Esophagus muscularis mucosa (tissue), 4 donors: Measurements from ENCODE around the gene DYDC2. TPM values are rescaled to one million over a fixed set of nuclear protein-coding genes. Genes with fewer than 3 reads are reported as not detected.

ENCODE experiments used
- DNase-seq: peaks from one replicate; pipeline ENCODE4 v3.0.0-alpha.2; 2017; ENCODE audit errors: extremely low spot score
- H3K27ac ChIP-seq, 4 donors: fragments of 200-600 bp; sonication (generic); replicated peaks in 1 of 4; 1 replicate in 3 of 4; 2 replicates in 1 of 4; pipeline ENCODE4 v1.5.1; 2016 to 2019; ENCODE audit warnings: mild to moderate bottlenecking in 1 of 4
- H3K27me3 ChIP-seq, 4 donors: fragments of 200-600 bp; sonication (generic); one replicate each; pipeline versions ENCODE4 v1.5.1 to v1.6.0; 2016 to 2019
- H3K36me3 ChIP-seq, 4 donors: fragments of 200-600 bp; sonication (generic); one replicate each; pipeline ENCODE4 v1.5.1; 2016 to 2019
- H3K4me1 ChIP-seq, 4 donors: fragments of 200-600 bp; sonication (generic); one replicate each; pipeline ENCODE4 v1.5.1; 2016 to 2019
- H3K4me3 ChIP-seq, 4 donors: fragments of 200-600 bp; sonication (generic); 1 replicate in 2 of 4; 2 replicates in 2 of 4; pipeline ENCODE4 v1.5.1; 2016 to 2019; ENCODE audit warnings: mild to moderate bottlenecking in 4 of 4, moderate library complexity in 1 of 4
- H3K9me3 ChIP-seq, 4 donors: fragments of 200-600 bp; sonication (generic); 1 replicate in 3 of 4; 2 replicates in 1 of 4; pipeline ENCODE4 v1.5.1; 2016 to 2019
- CTCF ChIP-seq, 3 experiments: fragments of 200-600 bp in 2 of 3; fragments of 450-650 bp in 1 of 3; sonication (generic) in 2 of 3; IDR thresholded peaks; one replicate each; pipeline ENCODE4 v1.5.1; 2017 to 2019; ENCODE audit warnings: antibody characterized with exemption in 3 of 3, mild to moderate bottlenecking in 2 of 3, moderate library complexity in 1 of 3
- EP300 ChIP-seq: sonication (generic); formaldehyde crosslinking; IDR thresholded peaks from one replicate; pipeline ENCODE4 v1.6.1; 2017; ENCODE audit warnings: antibody characterized with exemption
- POLR2A ChIP-seq: fragments of 450-650 bp; IDR thresholded peaks from one replicate; pipeline ENCODE4 v1.6.1; 2017; ENCODE audit warnings: antibody characterized with exemption, moderate library complexity, mild to moderate bottlenecking, low read depth
- POLR2AphosphoS5 ChIP-seq, 2 donors: sonication (generic); formaldehyde crosslinking; IDR thresholded peaks; one replicate each; pipeline ENCODE4 v1.6.1; 2017; ENCODE audit warnings: antibody characterized with exemption in 2 of 2
- WGBS: methylation state at CpG from one replicate; pipeline ENCODE4 v1.1.5; 2018; 5-methylcytosine and 5-hydroxymethylcytosine counted together
- intact Hi-C: fragments of 100-400 bp; cut with DNase I; formaldehyde crosslinking; loops from one replicate; pipeline ENCODE4 v1.15.1; 2023
- total RNA-seq, 4 donors: library from RNA; depleted of rRNA; stranded (reverse); fragments of >200 nt; gene quantifications; one replicate each; pipeline versions ENCODE4 v1.1.0 to v1.2.1, GENCODE V29; 2016

The DYDC2 gene
- total RNA-seq, 4 donors from 2014 or later, result not detected

DNA sequence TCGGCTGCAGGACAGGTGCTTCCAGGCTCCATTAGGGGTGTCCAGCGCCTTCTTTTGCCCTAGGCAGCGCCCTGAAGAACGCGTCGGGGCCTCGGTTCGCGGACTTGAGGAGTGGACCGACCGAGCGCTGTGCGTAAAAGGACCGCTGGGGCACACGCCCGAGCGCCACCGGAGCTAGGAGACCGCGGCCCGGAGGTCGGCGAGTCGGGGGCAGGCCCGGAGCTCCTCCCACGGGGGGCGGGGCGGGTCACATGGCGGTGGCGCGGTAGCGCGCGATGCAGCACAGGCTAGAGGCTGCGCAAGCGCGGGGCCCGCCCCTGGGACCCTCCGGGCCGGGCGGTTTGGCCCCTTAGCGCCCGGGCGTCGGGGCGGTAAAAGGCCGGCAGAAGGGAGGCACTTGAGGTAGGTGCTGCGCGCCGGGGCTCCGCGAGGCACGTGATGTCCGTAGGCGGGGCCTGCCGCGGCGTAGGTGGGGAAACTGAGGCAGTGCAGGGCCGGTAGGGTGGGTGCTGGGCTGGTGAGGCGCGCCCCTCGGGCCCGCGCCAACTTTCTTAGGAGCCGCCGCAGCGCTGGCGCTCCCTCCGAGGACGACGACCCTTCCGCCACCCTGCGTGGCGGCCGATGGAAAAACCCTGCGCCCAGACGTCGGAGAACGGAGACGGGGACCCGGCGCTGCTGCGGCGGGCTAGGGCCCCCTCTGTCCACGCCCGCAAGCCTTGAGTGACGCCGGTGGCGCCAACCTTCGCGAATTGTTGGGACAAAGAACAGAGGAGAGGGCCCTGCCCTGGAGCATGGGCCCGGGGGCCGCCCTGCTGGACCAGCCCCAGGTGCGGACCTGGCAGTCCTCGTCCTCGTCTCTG lies 51.9 kb downstream of the DYDC2 start, which contains the start of gene PRXL2A:
TSS of gene PRXL2A (plus strand) at position 310 of the 860 bp plus-strand sequence. CDS start 11,917 bp downstream, outside the sequence.
- intact Hi-C loops, result no loop called here
- peaks cover 43 to 57% (median 54%) of the 10 kb centered on the region in 4 donors for H3K4me1 ChIP-seq
- TF ChIP-seq EP300, result no peak
- TF ChIP-seq POLR2A, result peak; percentile 17
- TF ChIP-seq POLR2AphosphoS5 (IDR thresholded peaks at IDR 0.05), result peak; percentile 49 to 69

GRCh38 chr10:80409121-80409520 lies 52.5 kb downstream of the DYDC2 start:
- peaks cover 49 to 63% (median 61%) of the 10 kb centered on the region in 4 donors for H3K4me1 ChIP-seq
- H3K27ac ChIP-seq, result peak overlapping the region; percentile 72 to 80 (median 76)
- intact Hi-C loops, result no loop called here

More for the DNA sequence above, 51.9 kb downstream of the DYDC2 start, which contains the start of gene PRXL2A:
- no peak for DNase-seq
- Histone ChIP-seq H3K4me3 (peak within 1 kb of the TSS; percentile 70 to 79 (median 73)), H3K9me3 (no peaks in the 10 kb centered on the region), H3K27me3 (peaks cover 0 to 18% (median 0%) of the 10 kb centered on the region in 4 donors), H3K27ac (peak within 1 kb of the TSS; percentile 72 to 80 (median 76)), H3K36me3 (no peaks in the 10 kb centered on the region)
- WGBS, result 2% methylated on average over 45 of the region's 96 CpGs

GRCh38 chr10:80410122-80410521 lies 53.5 kb downstream of the DYDC2 start:
- Histone ChIP-seq H3K9me3 (no peaks in the 10 kb centered on the region), H3K36me3 (no peaks in the 10 kb centered on the region), H3K27me3 (peaks cover 0 to 18% (median 0%) of the 10 kb centered on the region in 4 donors), H3K4me1 (peaks cover 59 to 73% (median 68%) of the 10 kb centered on the region in 4 donors), H3K27ac (peak overlapping the region in 1 of 4 donors; percentile 16), H3K4me3 (no peak overlapping the region)
- 63% methylated on average over 2 of the region's 2 CpGs for WGBS
- no peak for DNase-seq
- intact Hi-C loops, result no loop called here
- TF ChIP-seq CTCF (IDR thresholded peaks at IDR 0.05) (no peak), POLR2A (no peak), EP300 (no peak), POLR2AphosphoS5 (IDR thresholded peaks at IDR 0.05) (peak in 1 of 2 donors; percentile 5)

More at GRCh38 chr10:80409121-80409520, 52.5 kb downstream of the DYDC2 start:
- H3K9me3 ChIP-seq, result no peaks in the 10 kb centered on the region
- peaks cover 0 to 18% (median 0%) of the 10 kb centered on the region in 4 donors for H3K27me3 ChIP-seq
- 41% methylated on average over 11 of the region's 12 CpGs for WGBS
- no peak for DNase-seq
- no peaks in the 10 kb centered on the region for H3K36me3 ChIP-seq
- TF ChIP-seq EP300 (no peak), POLR2AphosphoS5 (IDR thresholded peaks at IDR 0.05) (no peak), POLR2A (no peak), CTCF (IDR thresholded peaks at IDR 0.05) (no peak)
- peak overlapping the region; percentile 70 to 79 (median 73) for H3K4me3 ChIP-seq

DNA sequence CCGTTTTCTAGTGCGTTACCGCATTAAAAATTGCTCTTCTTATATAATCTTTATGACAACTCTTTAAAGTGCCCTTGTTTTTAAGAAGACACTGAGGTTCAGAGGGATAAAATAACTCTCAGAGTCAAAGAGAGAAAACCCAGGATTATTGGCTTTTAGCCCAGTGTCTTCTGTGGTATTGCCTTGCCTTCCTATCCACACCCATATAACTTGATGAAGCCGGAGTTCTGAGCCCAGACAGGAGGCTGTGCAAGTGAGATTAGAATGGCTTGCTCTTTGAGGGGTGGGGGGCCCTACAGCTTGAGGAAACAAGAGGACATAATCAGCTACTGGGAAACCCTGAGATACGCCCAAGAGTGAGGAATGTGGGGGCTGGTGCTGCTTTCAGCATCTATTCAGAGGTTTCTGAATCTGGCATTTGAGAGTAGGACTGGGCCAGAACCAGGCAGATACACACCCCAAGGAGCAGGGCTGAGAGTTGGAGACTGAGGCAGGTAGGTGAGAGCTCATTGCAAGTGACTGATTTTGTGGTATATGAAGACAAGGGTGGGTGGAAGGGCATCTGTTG lies 54.1 kb downstream of the DYDC2 start:
- H3K27me3 ChIP-seq, result peaks cover 0 to 18% (median 0%) of the 10 kb centered on the region in 4 donors
- DNase-seq, result no peak
- H3K4me3 ChIP-seq, result no peak overlapping the region
- no peaks in the 10 kb centered on the region for H3K36me3 ChIP-seq
- peak overlapping the region in 1 of 4 donors; percentile 16 for H3K27ac ChIP-seq
- peaks cover 64 to 78% (median 74%) of the 10 kb centered on the region in 4 donors for H3K4me1 ChIP-seq
- no peaks in the 10 kb centered on the region for H3K9me3 ChIP-seq
- WGBS, result 73% methylated on average over 5 of the region's 5 CpGs
- intact Hi-C loops, result no loop called here
- TF ChIP-seq POLR2AphosphoS5 (IDR thresholded peaks at IDR 0.05), result no peak
- TF ChIP-seq EP300, result no peak
- no peak for TF ChIP-seq POLR2A
- TF ChIP-seq CTCF (IDR thresholded peaks at IDR 0.05), result no peak

DNA sequence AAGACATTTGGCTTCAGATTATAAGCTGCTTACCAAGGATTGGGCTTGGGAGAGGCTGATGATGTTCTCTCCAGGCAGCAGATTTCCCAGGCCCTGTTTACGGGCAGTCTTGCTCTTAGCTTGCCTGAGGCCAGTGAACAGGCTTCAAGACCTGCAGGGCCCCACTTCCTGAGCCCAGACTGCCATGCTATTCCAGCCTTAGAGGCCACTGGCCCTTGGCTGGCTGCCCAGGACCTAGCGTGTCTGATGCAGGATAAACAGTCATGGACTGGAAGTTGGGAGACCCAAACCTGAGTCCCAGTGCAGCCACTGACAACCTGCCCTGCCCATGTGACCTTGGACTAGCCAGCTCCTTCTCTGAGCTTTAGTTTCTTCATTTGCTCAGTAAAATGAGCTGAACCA lies 54.7 kb downstream of the DYDC2 start:
- Histone ChIP-seq H3K4me1 (peaks cover 71 to 84% (median 80%) of the 10 kb centered on the region in 4 donors), H3K36me3 (no peaks in the 10 kb centered on the region), H3K9me3 (no peaks in the 10 kb centered on the region), H3K27ac (peak overlapping the region in 2 of 4 donors; percentile 35 to 42), H3K4me3 (no peak overlapping the region), H3K27me3 (peaks cover 0 to 18% (median 0%) of the 10 kb centered on the region in 4 donors)
- intact Hi-C loops, result no loop called here
- no peak for TF ChIP-seq EP300
- no peak for TF ChIP-seq POLR2A
- no peak for TF ChIP-seq CTCF (IDR thresholded peaks at IDR 0.05)
- TF ChIP-seq POLR2AphosphoS5 (IDR thresholded peaks at IDR 0.05), result no peak
- DNase-seq, result no peak
- 17% methylated on average over 1 of the region's 2 CpGs for WGBS
